Liver (tissue), 9 donors: Measurements from ENCODE around the gene BAIAP2. TPM values are rescaled to one million over a fixed set of nuclear protein-coding genes. Genes with fewer than 3 reads are reported as not detected.

Experiments
- DNase-seq: peaks from one replicate; pipeline ENCODE4 v3.0.0-alpha.2; 2017; ENCODE audit warnings: low spot score
- H3K27ac ChIP-seq, 2 donors: one replicate each; pipeline ENCODE4 v1.7.0; 2013; ENCODE audit warnings: inconsistent platforms in 2 of 2, low read length in 2 of 2, control low read depth in 1 of 2, low read depth in 1 of 2, mild to moderate bottlenecking in 1 of 2
- H3K27me3 ChIP-seq, 4 donors: one replicate each; pipeline versions ENCODE4 v1.6.1 to v1.7.0; 2013; ENCODE audit warnings: low read length in 3 of 4, inconsistent platforms in 1 of 4, mild to moderate bottlenecking in 1 of 4, moderate library complexity in 1 of 4; ENCODE audit not compliant: control insufficient read depth in 4 of 4, insufficient read depth in 4 of 4
- H3K36me3 ChIP-seq, 4 donors: one replicate each; pipeline versions ENCODE4 v1.6.1 to v1.7.0; 2013; ENCODE audit warnings: low read length in 3 of 4, mild to moderate bottlenecking in 3 of 4, low read depth in 1 of 4, moderate library complexity in 1 of 4; ENCODE audit not compliant: control insufficient read depth in 4 of 4, insufficient read depth in 3 of 4
- H3K4me1 ChIP-seq, 4 donors: one replicate each; pipeline versions ENCODE4 v1.6.1 to v1.7.0; 2013; ENCODE audit warnings: low read length in 3 of 4, mild to moderate bottlenecking in 3 of 4, moderate library complexity in 1 of 4; ENCODE audit not compliant: control insufficient read depth in 4 of 4, insufficient read depth in 4 of 4
- H3K4me3 ChIP-seq, 3 donors: one replicate each; pipeline versions ENCODE4 v1.6.1 to v1.7.0; 2013; ENCODE audit warnings: low read length in 3 of 3, control low read depth in 1 of 3, low read depth in 1 of 3, mild to moderate bottlenecking in 1 of 3
- H3K9ac ChIP-seq, 2 donors: one replicate each; pipeline ENCODE4 v1.7.0; 2013; ENCODE audit warnings: low read length in 2 of 2, mild to moderate bottlenecking in 2 of 2, moderate library complexity in 2 of 2, control low read depth in 1 of 2, low read depth in 1 of 2
- H3K9me3 ChIP-seq, 4 donors: one replicate each; pipeline versions ENCODE4 v1.6.1 to v1.7.0; 2013; ENCODE audit warnings: low read length in 3 of 4; ENCODE audit not compliant: control insufficient read depth in 4 of 4
- ATF3 ChIP-seq: IDR thresholded peaks from 2 replicates; pipeline ENCODE4 v1.6.1; 2016; ENCODE audit warnings: antibody characterized with exemption
- CTCF ChIP-seq: fragments of 150-350 bp; IDR thresholded peaks from 2 replicates; pipeline ENCODE4 v1.5.1; 2017; ENCODE audit warnings: improper control_type of control experiment, low read depth, low read length; ENCODE audit not compliant: missing input control
- FOXA1 ChIP-seq: IDR thresholded peaks from 2 replicates; pipeline ENCODE4 v1.6.1; 2016; ENCODE audit warnings: antibody characterized with exemption
- GABPA ChIP-seq, 2 donors: IDR thresholded peaks in 1 of 2; conservative IDR thresholded peaks in 1 of 2; 2 replicates each; pipeline ENCODE4 v1.6.1; 2016; ENCODE audit warnings: antibody characterized with exemption in 2 of 2, mild to moderate bottlenecking in 1 of 2, moderate library complexity in 1 of 2
- HNF4A ChIP-seq, 2 donors: conservative IDR thresholded peaks; 2 replicates each; pipeline ENCODE4 v1.6.1; 2016; ENCODE audit warnings: antibody characterized with exemption in 2 of 2, mild to moderate bottlenecking in 2 of 2
- HNF4G ChIP-seq: IDR thresholded peaks from 2 replicates; pipeline ENCODE4 v1.6.1; 2016; ENCODE audit warnings: antibody characterized with exemption
- MAX ChIP-seq: IDR thresholded peaks from 2 replicates; pipeline ENCODE4 v1.6.1; 2016; ENCODE audit warnings: antibody characterized with exemption
- NR2F2 ChIP-seq: IDR thresholded peaks from 2 replicates; pipeline ENCODE4 v1.6.1; 2016; ENCODE audit warnings: antibody characterized with exemption
- RAD21 ChIP-seq, 2 donors: IDR thresholded peaks; 2 replicates each; pipeline ENCODE4 v1.6.1; 2016; ENCODE audit warnings: antibody characterized with exemption in 2 of 2, mild to moderate bottlenecking in 2 of 2
- REST ChIP-seq: IDR thresholded peaks from 2 replicates; pipeline ENCODE4 v1.6.1; 2016; ENCODE audit warnings: antibody characterized with exemption, mild to moderate bottlenecking
- RXRA ChIP-seq, 2 donors: IDR thresholded peaks; 2 replicates each; pipeline ENCODE4 v1.6.1; 2017 to 2018; ENCODE audit warnings: antibody characterized with exemption in 2 of 2, mild to moderate bottlenecking in 1 of 2
- SP1 ChIP-seq: IDR thresholded peaks from 2 replicates; pipeline ENCODE4 v1.6.1; 2018; ENCODE audit warnings: antibody characterized with exemption, mild to moderate bottlenecking
- TAF1 ChIP-seq: conservative IDR thresholded peaks from 2 replicates; pipeline ENCODE4 v1.6.1; 2016; ENCODE audit warnings: antibody characterized with exemption, mild to moderate bottlenecking
- YY1 ChIP-seq: IDR thresholded peaks from 2 replicates; pipeline ENCODE4 v1.6.1; 2016; ENCODE audit warnings: antibody characterized with exemption, mild to moderate bottlenecking
- ZBTB33 ChIP-seq: IDR thresholded peaks from 2 replicates; pipeline ENCODE4 v1.6.1; 2016; ENCODE audit warnings: antibody characterized with exemption
- WGBS: extraction: QIAGEN DNeasy Blood & Tissue Kit; methylation state at CpG from one replicate; pipeline ENCODE4 v1.1.7; 2013; 5-methylcytosine and 5-hydroxymethylcytosine counted together
- polyA plus RNA-seq, 2 donors: library from polyadenylated mRNA; stranded (reverse) in 1 of 2; unstranded in 1 of 2; fragments of 200-250 nt in 1 of 2; fragments of >200 nt in 1 of 2; fragmentation: Nextera tagmentation in 1 of 2; extraction: Ambion mirVana in 1 of 2; gene quantifications; one replicate each; pipeline versions ENCODE4 v1.2.1 to v1.2.3, GENCODE V29; 2013 to 2015
- total RNA-seq, 2 donors: library from RNA; depleted of rRNA; stranded (reverse); fragments of >200 nt; gene quantifications; one replicate each; pipeline ENCODE4 v1.2.3, GENCODE V29; 2014
- donor health status: healthy.
- donor health status: healthy.
- donor health status: healthy.
- donor health status: healthy.
- donor health status: healthy.

BAIAP2 gene
- total and polyA plus RNA-seq, 4 donors: 8.1 to 61.3 (median 44.9) TPM

GRCh38 chr17:81106716-81107115 is 71.8 kb downstream of the BAIAP2 start:
- H3K27ac ChIP-seq: no peak overlapping the region
- H3K9me3 ChIP-seq: no peaks in the 10 kb centered on the region
- no peaks in the 10 kb centered on the region for H3K27me3 ChIP-seq
- DNase-seq: no peak
- peaks cover 0 to 6% (median 3%) of the 10 kb centered on the region in 4 donors for H3K4me1 ChIP-seq
- no peak overlapping the region for H3K4me3 ChIP-seq
- no peak overlapping the region for H3K9ac ChIP-seq
- WGBS: 95% methylated on average over 24 of the region's 24 CpGs
- TF ChIP-seq NR2F2: no peak
- peaks cover 6 to 67% (median 28%) of the 10 kb centered on the region in 4 donors for H3K36me3 ChIP-seq

- Histone ChIP-seq H3K36me3 (peaks cover 6 to 71% (median 28%) of the 10 kb centered on the region in 4 donors), H3K4me1 (peaks cover 0 to 3% (median 1%) of the 10 kb centered on the region in 4 donors), H3K27ac (no peak overlapping the region), H3K9me3 (no peaks in the 10 kb centered on the region), H3K9ac (no peak overlapping the region), H3K27me3 (no peaks in the 10 kb centered on the region), H3K4me3 (no peak overlapping the region)
- no peak for DNase-seq
- no peak for TF ChIP-seq RAD21 (IDR thresholded peaks at IDR 0.05)
- no peak for TF ChIP-seq HNF4G
- TF ChIP-seq ATF3: no peak
- TF ChIP-seq ZBTB33: no peak
- no peak for TF ChIP-seq FOXA1
- no peak for TF ChIP-seq TAF1
- no peak for TF ChIP-seq RXRA (IDR thresholded peaks at IDR 0.05)
- TF ChIP-seq REST: no peak
- TF ChIP-seq GABPA (IDR thresholded peaks at IDR 0.05 in 1 of 2, conservative IDR thresholded peaks at IDR 0.05 in 1 of 2): no peak
- no peak for TF ChIP-seq YY1
- no peak for TF ChIP-seq MAX
- TF ChIP-seq HNF4A (conservative IDR thresholded peaks at IDR 0.05): no peak
- no peak for TF ChIP-seq SP1
- TF ChIP-seq CTCF: no peak
- WGBS: 76% methylated on average over 9 of the region's 9 CpGs
Measured at GRCh38 chr17:81108220-81108619, 73.3 kb downstream of the BAIAP2 start.
